CD14-positive monocyte (primary cell): ENCODE data around the gene CNTN5. TPM values are rescaled to one million over a fixed set of nuclear protein-coding genes. Genes with fewer than 3 reads are reported as not detected.

ENCODE experiments used
- DNase-seq, 3 donors: peaks; one replicate each; pipeline ENCODE4 v3.0.0-alpha.2; 2011 to 2022
- H2AFZ ChIP-seq: 2 replicates; pipeline ENCODE4 v1.6.0; 2012; ENCODE audit warnings: mild to moderate bottlenecking, low read depth, low read length, inconsistent platforms; ENCODE audit not compliant: insufficient read depth, poor library complexity, severe bottlenecking
- H3K27ac ChIP-seq, 2 donors: 1 replicate in 1 of 2; 2 replicates in 1 of 2; pipeline ENCODE4 v1.5.1; 2012 to 2013; ENCODE audit warnings: low read length in 2 of 2, control low read depth in 1 of 2, inconsistent platforms in 1 of 2, low read depth in 1 of 2, mild to moderate bottlenecking in 1 of 2
- H3K27me3 ChIP-seq, 2 donors: one replicate each; pipeline versions ENCODE4 v1.6.0 to v1.6.1; 2011 to 2013; ENCODE audit warnings: low read length in 2 of 2; ENCODE audit not compliant: control insufficient read depth in 2 of 2, insufficient read depth in 2 of 2
- H3K36me3 ChIP-seq, 2 donors: replicated peaks in 1 of 2; 1 replicate in 1 of 2; 2 replicates in 1 of 2; pipeline versions ENCODE4 v1.5.1 to v1.6.1; 2012 to 2013; ENCODE audit warnings: low read length in 2 of 2, control low read depth in 1 of 2, inconsistent platforms in 1 of 2, mild to moderate bottlenecking in 1 of 2; ENCODE audit not compliant: insufficient read depth in 2 of 2, control insufficient read depth in 1 of 2
- H3K4me1 ChIP-seq, 2 donors: 1 replicate in 1 of 2; 2 replicates in 1 of 2; pipeline versions ENCODE4 v1.5.1 to v1.6.1; 2012 to 2013; ENCODE audit warnings: low read length in 2 of 2, control low read depth in 1 of 2, inconsistent platforms in 1 of 2, mild to moderate bottlenecking in 1 of 2, moderate library complexity in 1 of 2; ENCODE audit not compliant: insufficient read depth in 2 of 2, control insufficient read depth in 1 of 2
- H3K4me2 ChIP-seq: replicated peaks from 2 replicates; pipeline ENCODE3; 2012; ENCODE audit warnings: low read length, moderate library complexity, mild to moderate bottlenecking; ENCODE audit not compliant: poor library complexity, severe bottlenecking; ENCODE audit errors: extremely low read depth
- H3K4me3 ChIP-seq, 3 experiments: fragments of 200-600 bp in 1 of 3; sonication (generic) in 1 of 3; replicated peaks in 1 of 3; 1 replicate in 2 of 3; 2 replicates in 1 of 3; pipeline ENCODE4 v1.5.1; 2011 to 2013; ENCODE audit warnings: low read length in 3 of 3, mild to moderate bottlenecking in 3 of 3, control low read depth in 2 of 3, low read depth in 2 of 3, inconsistent platforms in 1 of 3, moderate library complexity in 1 of 3
- H3K79me2 ChIP-seq: 2 replicates; pipeline ENCODE4 v1.6.0; 2012; ENCODE audit warnings: mild to moderate bottlenecking, control low read depth, inconsistent platforms, low read length, moderate library complexity; ENCODE audit not compliant: insufficient read depth
- H3K9ac ChIP-seq: 2 replicates; pipeline ENCODE4 v1.6.0; 2017; ENCODE audit warnings: low read length, mild to moderate bottlenecking; ENCODE audit not compliant: insufficient read depth, poor library complexity, severe bottlenecking
- H3K9me3 ChIP-seq, 2 donors: replicated peaks in 1 of 2; 1 replicate in 1 of 2; 2 replicates in 1 of 2; pipeline versions ENCODE4 v1.5.1 to v1.6.1; 2012 to 2013; ENCODE audit warnings: low read length in 2 of 2, control low read depth in 1 of 2; ENCODE audit not compliant: control insufficient read depth in 1 of 2, insufficient read depth in 1 of 2
- H4K20me1 ChIP-seq: 2 replicates; pipeline ENCODE4 v1.6.0; 2012; ENCODE audit warnings: mild to moderate bottlenecking, low read length, control low read depth, moderate library complexity; ENCODE audit not compliant: insufficient read depth
- H3K27ac Mint-ChIP-seq, 7 donors: one replicate each; pipeline ENCODE4 v1.8.0; 2020; ENCODE audit warnings: mild to moderate bottlenecking in 7 of 7, mixed read lengths in 7 of 7, moderate library complexity in 6 of 7, inconsistent platforms in 2 of 7
- H3K27me3 Mint-ChIP-seq, 3 donors: one replicate each; pipeline ENCODE4 v1.8.0; 2021 to 2022; ENCODE audit warnings: low read depth in 3 of 3, mild to moderate bottlenecking in 3 of 3, mixed read lengths in 3 of 3, moderate library complexity in 3 of 3, inconsistent platforms in 1 of 3
- H3K36me3 Mint-ChIP-seq, 2 donors: one replicate each; pipeline ENCODE4 v1.8.0; 2020; ENCODE audit warnings: mixed read lengths in 2 of 2, inconsistent platforms in 1 of 2, mild to moderate bottlenecking in 1 of 2
- H3K4me1 Mint-ChIP-seq: one replicate; pipeline ENCODE4 v1.8.0; 2020; ENCODE audit warnings: mild to moderate bottlenecking, mixed read lengths
- H3K4me3 Mint-ChIP-seq, 2 donors: one replicate each; pipeline ENCODE4 v1.8.0; 2020; ENCODE audit warnings: mild to moderate bottlenecking in 2 of 2, mixed read lengths in 2 of 2, moderate library complexity in 1 of 2
- H3K9me3 Mint-ChIP-seq, 7 donors: one replicate each; pipeline ENCODE4 v1.8.0; 2020 to 2022; ENCODE audit warnings: mixed read lengths in 7 of 7, mild to moderate bottlenecking in 6 of 7, moderate library complexity in 6 of 7, inconsistent platforms in 2 of 7
- CTCF ChIP-seq: fragments of 200-600 bp; IDR thresholded peaks from one replicate; pipeline ENCODE4 v1.8.0; 2022; ENCODE audit warnings: antibody characterized with exemption, mild to moderate bottlenecking
- WGBS: methylation state at CpG from one replicate; pipeline ENCODE4 v1.1.5; 2013; ENCODE audit warnings: missing lambda C conversion rate; ENCODE audit not compliant: insufficient coverage; 5-methylcytosine and 5-hydroxymethylcytosine counted together
- intact Hi-C, 2 donors: fragments of 100-400 bp; cut with micrococcal nuclease; formaldehyde crosslinking; loops; one replicate each; pipeline versions ENCODE4 v1.15.0 to v1.15.1; 2023
- polyA plus RNA-seq, 3 donors: library from polyadenylated mRNA; depleted of rRNA in 1 of 3; unstranded in 2 of 3; stranded (reverse) in 1 of 3; fragments of 300-500 nt in 2 of 3; fragments of >200 nt in 1 of 3; fragmentation: Illumina TruSeq in 2 of 3; gene quantifications; 1 replicate in 2 of 3; 2 replicates in 1 of 3; pipeline ENCODE4 v1.2.3, GENCODE V29; 2012 to 2021

Gene CNTN5
- polyA plus RNA-seq, 3 donors: not detected

GRCh38 chr11:99268886-99269285 is 248.1 kb downstream of the CNTN5 start:
- Histone ChIP-seq H3K36me3 (no peaks in the 10 kb centered on the region), H3K4me1 (no peaks in the 10 kb centered on the region), H3K27ac (no peak overlapping the region), H3K9me3 (no peaks in the 10 kb centered on the region), H3K79me2 (no peaks in the 10 kb centered on the region), H3K9ac (no peak overlapping the region), H4K20me1 (no peaks in the 10 kb centered on the region), H3K4me3 (no peak overlapping the region), H3K27me3 (no peaks in the 10 kb centered on the region), H3K4me2 (no peak overlapping the region), H2AFZ (no peak overlapping the region)
- H3K9me3 Mint-ChIP-seq: peaks cover 0 to 2% (median 0%) of the 10 kb centered on the region in 7 donors
- no peaks in the 10 kb centered on the region for H3K36me3 Mint-ChIP-seq
- DNase-seq: no peak
- H3K4me3 Mint-ChIP-seq: no peak overlapping the region
- peaks cover 0 to 1% (median 0%) of the 10 kb centered on the region in 3 donors for H3K27me3 Mint-ChIP-seq
- intact Hi-C loops: no loop called here
- no peak overlapping the region for H3K27ac Mint-ChIP-seq
- no peak for TF ChIP-seq CTCF
- no CpG with 5 or more reads among the region's 3 CpGs for WGBS
- no peaks in the 10 kb centered on the region for H3K4me1 Mint-ChIP-seq

DNA sequence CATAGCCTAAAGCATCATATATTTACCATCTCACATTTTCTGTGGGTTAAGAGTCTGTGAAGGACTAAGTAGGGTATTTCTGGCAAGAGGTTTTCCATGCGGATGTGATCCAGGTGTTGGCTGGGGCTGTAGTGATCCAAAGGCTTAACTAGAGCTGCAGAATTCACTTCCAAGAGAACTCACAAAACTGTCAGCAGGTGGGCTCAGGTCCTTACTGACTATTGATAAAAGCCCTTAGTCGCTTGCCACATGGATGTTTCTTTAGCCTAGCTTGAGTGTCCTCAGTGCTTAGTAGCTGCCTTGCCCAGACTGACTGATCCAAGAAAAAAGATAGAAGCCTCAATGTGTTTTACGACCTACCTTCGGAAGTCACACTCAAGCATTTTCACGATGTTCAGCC is 250.8 kb downstream of the CNTN5 start:
- intact Hi-C loops: no loop called here
- Histone ChIP-seq H3K9ac (no peak overlapping the region), H4K20me1 (no peaks in the 10 kb centered on the region), H3K9me3 (no peaks in the 10 kb centered on the region), H3K27ac (no peak overlapping the region), H2AFZ (no peak overlapping the region), H3K4me1 (no peaks in the 10 kb centered on the region), H3K36me3 (no peaks in the 10 kb centered on the region), H3K4me2 (no peak overlapping the region), H3K4me3 (no peak overlapping the region), H3K27me3 (no peaks in the 10 kb centered on the region), H3K79me2 (no peaks in the 10 kb centered on the region)
- H3K4me3 Mint-ChIP-seq: no peak overlapping the region
- no peaks in the 10 kb centered on the region for H3K4me1 Mint-ChIP-seq
- H3K9me3 Mint-ChIP-seq: no peaks in the 10 kb centered on the region
- TF ChIP-seq CTCF: no peak
- DNase-seq: no peak
- WGBS: 100% methylated on average over 1 of the region's 5 CpGs
- no peaks in the 10 kb centered on the region for H3K36me3 Mint-ChIP-seq
- H3K27ac Mint-ChIP-seq: no peak overlapping the region
- no peaks in the 10 kb centered on the region for H3K27me3 Mint-ChIP-seq
